GM12874 (cell line): Measurements from ENCODE around the gene LONP2.

ENCODE experiments used
- TF ChIP-seq, protein P1 (sequence below): IDR thresholded peaks from 2 replicates; pipeline ENCODE4 v1.5.1; 2011; ENCODE audit warnings: low read depth, mild to moderate bottlenecking, control low read depth, low read length, moderate library complexity; ENCODE audit not compliant: insufficient read depth

LONP2 gene

DNA sequence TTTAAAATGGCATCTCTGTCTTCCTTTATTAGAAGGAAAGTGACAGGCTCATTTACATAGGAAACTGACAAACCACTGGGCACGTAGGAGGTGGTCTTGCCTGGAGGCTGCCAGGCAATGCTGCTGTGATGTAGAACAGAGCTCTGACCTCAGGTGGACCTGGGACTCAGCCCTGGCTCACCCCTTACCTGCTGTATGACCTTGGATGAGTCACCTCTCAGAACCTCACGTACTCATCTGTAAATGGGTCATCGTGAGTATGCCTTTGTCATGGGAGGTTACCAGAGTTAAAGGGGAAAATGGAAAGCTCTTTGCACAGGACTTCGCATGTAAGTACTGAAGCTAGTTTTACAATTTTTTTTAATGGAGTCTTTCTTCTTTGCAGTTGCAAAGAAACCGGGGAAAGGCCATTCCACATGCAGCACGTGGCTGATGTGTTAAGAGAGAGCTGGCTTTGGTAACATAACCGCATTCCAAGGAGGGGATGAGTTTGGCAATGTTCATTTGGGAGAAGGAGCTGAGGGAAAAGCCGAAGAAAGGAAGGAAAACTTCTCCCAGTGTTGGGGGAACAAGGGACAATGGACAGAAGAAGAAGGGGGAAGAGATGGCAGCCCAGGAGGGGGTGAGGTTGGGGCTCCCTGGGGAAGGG lies 37.4 kb upstream of the LONP2 start:
- TF ChIP-seq, protein P1, sequence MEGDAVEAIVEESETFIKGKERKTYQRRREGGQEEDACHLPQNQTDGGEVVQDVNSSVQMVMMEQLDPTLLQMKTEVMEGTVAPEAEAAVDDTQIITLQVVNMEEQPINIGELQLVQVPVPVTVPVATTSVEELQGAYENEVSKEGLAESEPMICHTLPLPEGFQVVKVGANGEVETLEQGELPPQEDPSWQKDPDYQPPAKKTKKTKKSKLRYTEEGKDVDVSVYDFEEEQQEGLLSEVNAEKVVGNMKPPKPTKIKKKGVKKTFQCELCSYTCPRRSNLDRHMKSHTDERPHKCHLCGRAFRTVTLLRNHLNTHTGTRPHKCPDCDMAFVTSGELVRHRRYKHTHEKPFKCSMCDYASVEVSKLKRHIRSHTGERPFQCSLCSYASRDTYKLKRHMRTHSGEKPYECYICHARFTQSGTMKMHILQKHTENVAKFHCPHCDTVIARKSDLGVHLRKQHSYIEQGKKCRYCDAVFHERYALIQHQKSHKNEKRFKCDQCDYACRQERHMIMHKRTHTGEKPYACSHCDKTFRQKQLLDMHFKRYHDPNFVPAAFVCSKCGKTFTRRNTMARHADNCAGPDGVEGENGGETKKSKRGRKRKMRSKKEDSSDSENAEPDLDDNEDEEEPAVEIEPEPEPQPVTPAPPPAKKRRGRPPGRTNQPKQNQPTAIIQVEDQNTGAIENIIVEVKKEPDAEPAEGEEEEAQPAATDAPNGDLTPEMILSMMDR, result no peak

DNA sequence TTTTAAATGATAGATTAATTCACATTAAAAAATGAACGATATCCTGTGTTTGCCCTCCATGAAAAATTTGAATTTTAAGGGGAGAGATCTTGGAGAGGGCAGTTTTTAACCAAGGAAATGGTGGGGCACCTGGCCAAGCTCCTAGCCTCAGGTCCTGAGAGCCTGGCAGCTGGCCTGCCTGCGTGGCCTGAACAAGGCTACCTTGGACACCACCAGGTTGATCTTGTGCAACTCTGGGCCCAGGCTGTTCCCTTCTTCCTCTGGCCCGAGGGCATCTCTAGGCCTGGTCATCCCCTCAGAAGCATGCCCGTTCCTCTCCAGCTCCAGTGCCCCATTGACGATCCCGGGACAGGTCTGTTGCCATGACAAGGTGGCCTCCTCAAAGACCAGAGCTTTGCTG lies 33.4 kb upstream of the LONP2 start:
- TF ChIP-seq, protein P1, result no peak

DNA sequence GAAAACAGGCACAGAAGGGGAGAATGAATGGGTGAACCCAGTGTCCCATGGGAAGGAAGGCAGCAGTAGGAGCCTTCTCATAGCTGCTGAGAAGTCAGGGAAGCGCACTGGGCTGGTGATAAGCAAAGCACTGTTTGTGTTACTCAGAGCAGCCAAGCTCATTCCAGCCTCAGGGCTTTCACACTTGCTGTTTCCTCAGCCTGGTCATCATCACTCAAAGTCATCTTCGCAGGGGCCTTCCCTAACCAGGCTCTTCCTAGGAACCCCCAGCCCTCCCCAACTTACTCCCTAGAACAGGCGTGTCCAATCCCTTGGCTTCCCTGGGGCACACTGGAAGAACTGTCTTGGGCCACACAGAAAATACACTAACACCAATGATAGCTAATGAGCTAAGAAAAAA lies 32.1 kb upstream of the LONP2 start:
- TF ChIP-seq, protein P1, result no peak

DNA sequence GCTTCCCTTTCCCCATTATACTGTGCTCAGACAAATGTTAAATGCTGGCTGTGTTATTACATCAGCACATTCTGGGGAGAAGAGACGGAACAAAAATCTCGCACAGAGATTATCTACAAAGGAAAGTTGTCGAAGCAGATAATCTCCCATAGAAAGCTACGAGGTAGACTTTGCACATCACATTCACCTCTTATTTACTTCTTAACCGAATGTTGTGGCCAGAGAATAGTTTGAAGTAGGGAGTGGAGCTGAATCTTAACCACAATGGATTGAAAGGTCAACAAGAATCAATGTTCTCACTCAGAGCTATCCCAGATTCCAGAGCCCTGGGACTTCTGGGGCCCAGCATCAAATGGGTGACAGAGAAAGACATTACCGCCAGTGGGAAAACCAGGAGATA lies 28.4 kb upstream of the LONP2 start:
- TF ChIP-seq, protein P1, result no peak

DNA sequence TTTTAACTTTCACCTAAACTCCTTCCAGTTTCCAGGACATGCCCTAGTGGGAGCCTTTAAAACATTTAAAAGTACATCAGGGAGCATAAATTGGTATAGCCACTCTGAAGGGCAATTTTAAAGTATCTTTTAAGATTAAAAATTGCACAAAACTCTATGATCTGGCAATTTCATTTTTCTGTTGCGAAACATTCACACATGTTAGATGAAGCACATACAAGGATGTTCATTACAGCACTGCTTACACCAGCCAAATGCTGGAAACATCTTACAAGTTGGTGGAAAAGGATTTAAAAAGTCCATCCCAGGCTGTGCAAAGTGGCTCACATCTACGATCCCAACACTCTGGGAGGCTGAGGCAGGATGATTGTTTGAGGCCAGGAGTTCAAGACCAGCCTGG lies 26.4 kb upstream of the LONP2 start:
- TF ChIP-seq, protein P1, result no peak

DNA sequence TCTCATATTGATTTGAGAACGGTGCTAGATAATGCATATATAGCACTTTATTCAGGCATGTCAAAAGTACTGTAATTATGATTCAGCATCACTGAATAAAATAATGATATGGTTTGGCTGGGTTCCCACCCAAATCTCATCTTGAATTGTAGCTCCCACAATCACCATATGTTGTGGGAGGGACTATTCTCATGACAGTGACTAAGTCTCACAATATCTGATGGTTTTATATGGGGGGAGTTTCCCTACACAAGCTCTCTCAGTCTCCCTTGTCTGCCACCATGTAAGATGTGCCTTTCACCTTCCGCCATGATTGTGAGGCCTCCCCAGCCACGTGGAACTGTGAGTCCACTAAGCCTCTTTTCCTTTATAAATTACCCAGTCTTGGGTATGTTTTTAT lies 25.6 kb upstream of the LONP2 start:
- TF ChIP-seq, protein P1, result no peak

DNA sequence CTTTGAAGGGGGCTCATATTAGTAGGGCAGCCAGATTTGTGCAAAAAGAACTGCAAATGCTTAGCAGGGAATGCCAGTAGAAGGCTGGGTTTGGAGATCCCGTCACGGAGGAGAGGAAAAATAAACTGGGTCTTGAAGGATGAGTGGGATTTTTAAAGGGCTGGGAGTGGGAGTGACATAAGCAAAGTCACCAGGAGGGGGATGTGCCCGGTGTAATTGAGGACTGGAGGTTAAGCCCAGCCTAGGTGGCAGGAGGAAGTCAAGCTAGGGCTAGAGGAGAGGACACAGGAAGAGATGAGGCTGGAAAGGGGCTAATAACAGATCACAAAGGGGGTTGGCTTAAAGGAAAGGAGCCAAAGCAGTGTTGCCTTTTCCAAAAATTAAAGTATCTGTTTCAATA lies 23.2 kb upstream of the LONP2 start:
- TF ChIP-seq, protein P1, result no peak
